CD14-positive monocyte (primary cell): Measurements from ENCODE around the gene RPRM. TPM values are rescaled to one million over a fixed set of nuclear protein-coding genes. Genes with fewer than 3 reads are reported as not detected.
"Not testable (repeated sequence)": the region's sequence is repeated elsewhere in the genome, so short reads cannot be mapped to it uniquely, and the experiment has no call there.

Experiments
- DNase-seq, 3 donors: peaks; one replicate each; pipeline ENCODE4 v3.0.0-alpha.2; 2011 to 2022
- H2AFZ ChIP-seq: 2 replicates; pipeline ENCODE4 v1.6.0; 2012; ENCODE audit warnings: mild to moderate bottlenecking, low read depth, low read length, inconsistent platforms; ENCODE audit not compliant: insufficient read depth, poor library complexity, severe bottlenecking
- H3K27ac ChIP-seq, 2 donors: 1 replicate in 1 of 2; 2 replicates in 1 of 2; pipeline ENCODE4 v1.5.1; 2012 to 2013; ENCODE audit warnings: low read length in 2 of 2, control low read depth in 1 of 2, inconsistent platforms in 1 of 2, low read depth in 1 of 2, mild to moderate bottlenecking in 1 of 2
- H3K27me3 ChIP-seq, 2 donors: one replicate each; pipeline versions ENCODE4 v1.6.0 to v1.6.1; 2011 to 2013; ENCODE audit warnings: low read length in 2 of 2; ENCODE audit not compliant: control insufficient read depth in 2 of 2, insufficient read depth in 2 of 2
- H3K36me3 ChIP-seq, 2 donors: replicated peaks in 1 of 2; 1 replicate in 1 of 2; 2 replicates in 1 of 2; pipeline versions ENCODE4 v1.5.1 to v1.6.1; 2012 to 2013; ENCODE audit warnings: low read length in 2 of 2, control low read depth in 1 of 2, inconsistent platforms in 1 of 2, mild to moderate bottlenecking in 1 of 2; ENCODE audit not compliant: insufficient read depth in 2 of 2, control insufficient read depth in 1 of 2
- H3K4me1 ChIP-seq, 2 donors: 1 replicate in 1 of 2; 2 replicates in 1 of 2; pipeline versions ENCODE4 v1.5.1 to v1.6.1; 2012 to 2013; ENCODE audit warnings: low read length in 2 of 2, control low read depth in 1 of 2, inconsistent platforms in 1 of 2, mild to moderate bottlenecking in 1 of 2, moderate library complexity in 1 of 2; ENCODE audit not compliant: insufficient read depth in 2 of 2, control insufficient read depth in 1 of 2
- H3K4me2 ChIP-seq: replicated peaks from 2 replicates; pipeline ENCODE3; 2012; ENCODE audit warnings: low read length, moderate library complexity, mild to moderate bottlenecking; ENCODE audit not compliant: poor library complexity, severe bottlenecking; ENCODE audit errors: extremely low read depth
- H3K4me3 ChIP-seq, 3 experiments: fragments of 200-600 bp in 1 of 3; sonication (generic) in 1 of 3; replicated peaks in 1 of 3; 1 replicate in 2 of 3; 2 replicates in 1 of 3; pipeline ENCODE4 v1.5.1; 2011 to 2013; ENCODE audit warnings: low read length in 3 of 3, mild to moderate bottlenecking in 3 of 3, control low read depth in 2 of 3, low read depth in 2 of 3, inconsistent platforms in 1 of 3, moderate library complexity in 1 of 3
- H3K79me2 ChIP-seq: 2 replicates; pipeline ENCODE4 v1.6.0; 2012; ENCODE audit warnings: mild to moderate bottlenecking, control low read depth, inconsistent platforms, low read length, moderate library complexity; ENCODE audit not compliant: insufficient read depth
- H3K9ac ChIP-seq: 2 replicates; pipeline ENCODE4 v1.6.0; 2017; ENCODE audit warnings: low read length, mild to moderate bottlenecking; ENCODE audit not compliant: insufficient read depth, poor library complexity, severe bottlenecking
- H3K9me3 ChIP-seq, 2 donors: replicated peaks in 1 of 2; 1 replicate in 1 of 2; 2 replicates in 1 of 2; pipeline versions ENCODE4 v1.5.1 to v1.6.1; 2012 to 2013; ENCODE audit warnings: low read length in 2 of 2, control low read depth in 1 of 2; ENCODE audit not compliant: control insufficient read depth in 1 of 2, insufficient read depth in 1 of 2
- H4K20me1 ChIP-seq: 2 replicates; pipeline ENCODE4 v1.6.0; 2012; ENCODE audit warnings: mild to moderate bottlenecking, low read length, control low read depth, moderate library complexity; ENCODE audit not compliant: insufficient read depth
- H3K27ac Mint-ChIP-seq, 7 donors: one replicate each; pipeline ENCODE4 v1.8.0; 2020; ENCODE audit warnings: mild to moderate bottlenecking in 7 of 7, mixed read lengths in 7 of 7, moderate library complexity in 6 of 7, inconsistent platforms in 2 of 7
- H3K27me3 Mint-ChIP-seq, 3 donors: one replicate each; pipeline ENCODE4 v1.8.0; 2021 to 2022; ENCODE audit warnings: low read depth in 3 of 3, mild to moderate bottlenecking in 3 of 3, mixed read lengths in 3 of 3, moderate library complexity in 3 of 3, inconsistent platforms in 1 of 3
- H3K36me3 Mint-ChIP-seq, 2 donors: one replicate each; pipeline ENCODE4 v1.8.0; 2020; ENCODE audit warnings: mixed read lengths in 2 of 2, inconsistent platforms in 1 of 2, mild to moderate bottlenecking in 1 of 2
- H3K4me1 Mint-ChIP-seq: one replicate; pipeline ENCODE4 v1.8.0; 2020; ENCODE audit warnings: mild to moderate bottlenecking, mixed read lengths
- H3K4me3 Mint-ChIP-seq, 2 donors: one replicate each; pipeline ENCODE4 v1.8.0; 2020; ENCODE audit warnings: mild to moderate bottlenecking in 2 of 2, mixed read lengths in 2 of 2, moderate library complexity in 1 of 2
- H3K9me3 Mint-ChIP-seq, 7 donors: one replicate each; pipeline ENCODE4 v1.8.0; 2020 to 2022; ENCODE audit warnings: mixed read lengths in 7 of 7, mild to moderate bottlenecking in 6 of 7, moderate library complexity in 6 of 7, inconsistent platforms in 2 of 7
- WGBS: methylation state at CpG from one replicate; pipeline ENCODE4 v1.1.5; 2013; ENCODE audit warnings: missing lambda C conversion rate; ENCODE audit not compliant: insufficient coverage; 5-methylcytosine and 5-hydroxymethylcytosine counted together
- intact Hi-C, 2 donors: fragments of 100-400 bp; cut with micrococcal nuclease; formaldehyde crosslinking; loops; one replicate each; pipeline versions ENCODE4 v1.15.0 to v1.15.1; 2023
- polyA plus RNA-seq, 3 donors: library from polyadenylated mRNA; depleted of rRNA in 1 of 3; unstranded in 2 of 3; stranded (reverse) in 1 of 3; fragments of 300-500 nt in 2 of 3; fragments of >200 nt in 1 of 3; fragmentation: Illumina TruSeq in 2 of 3; gene quantifications; 1 replicate in 2 of 3; 2 replicates in 1 of 3; pipeline ENCODE4 v1.2.3, GENCODE V29; 2012 to 2021
- TF ChIP-seq, protein P1 (sequence below): fragments of 200-600 bp; IDR thresholded peaks from one replicate; pipeline ENCODE4 v1.8.0; 2022; ENCODE audit warnings: antibody characterized with exemption, mild to moderate bottlenecking

RPRM gene
- polyA plus RNA-seq, 3 donors: not detected

DNA sequence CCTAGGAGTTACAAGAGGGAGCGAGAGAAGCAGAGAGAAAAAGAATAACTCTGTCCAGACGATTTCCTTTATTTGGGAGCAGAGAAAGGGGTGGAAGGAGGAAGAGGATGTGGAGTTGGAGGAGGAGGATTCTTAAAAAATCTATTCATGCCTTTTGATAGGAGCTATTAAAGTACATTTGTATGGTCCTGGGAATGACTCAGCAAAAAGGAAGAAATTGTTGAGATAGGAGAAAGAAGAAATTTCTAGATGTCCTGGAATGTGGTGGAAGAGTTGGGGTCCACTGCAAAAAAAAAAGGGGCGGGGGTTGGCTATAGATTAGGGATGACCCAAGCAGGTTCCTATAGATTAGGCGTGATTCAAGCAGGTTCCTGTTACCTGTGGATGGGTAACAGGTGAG lies 32.4 kb upstream of the RPRM start:
- Histone ChIP-seq H4K20me1 (no peaks in the 10 kb centered on the region), H3K79me2 (no peaks in the 10 kb centered on the region), H3K27ac (no peak overlapping the region), H3K4me3 (no peak overlapping the region), H3K27me3 (no peaks in the 10 kb centered on the region), H3K36me3 (no peaks in the 10 kb centered on the region), H3K4me2 (no peak overlapping the region), H3K9me3 (peaks cover 11 to 21% of the 10 kb centered on the region in 2 donors), H3K9ac (no peak overlapping the region), H3K4me1 (no peaks in the 10 kb centered on the region), H2AFZ (no peak overlapping the region)
- H3K4me1 Mint-ChIP-seq: no peaks in the 10 kb centered on the region
- H3K27ac Mint-ChIP-seq: no peak overlapping the region
- WGBS: 83% methylated on average over 3 of the region's 4 CpGs
- H3K36me3 Mint-ChIP-seq: no peaks in the 10 kb centered on the region
- peaks cover 5 to 22% (median 14%) of the 10 kb centered on the region in 7 donors for H3K9me3 Mint-ChIP-seq
- intact Hi-C loops: no loop called here
- H3K27me3 Mint-ChIP-seq: peaks cover 0 to 1% (median 0%) of the 10 kb centered on the region in 3 donors
- no peak overlapping the region for H3K4me3 Mint-ChIP-seq
- TF ChIP-seq, protein P1, sequence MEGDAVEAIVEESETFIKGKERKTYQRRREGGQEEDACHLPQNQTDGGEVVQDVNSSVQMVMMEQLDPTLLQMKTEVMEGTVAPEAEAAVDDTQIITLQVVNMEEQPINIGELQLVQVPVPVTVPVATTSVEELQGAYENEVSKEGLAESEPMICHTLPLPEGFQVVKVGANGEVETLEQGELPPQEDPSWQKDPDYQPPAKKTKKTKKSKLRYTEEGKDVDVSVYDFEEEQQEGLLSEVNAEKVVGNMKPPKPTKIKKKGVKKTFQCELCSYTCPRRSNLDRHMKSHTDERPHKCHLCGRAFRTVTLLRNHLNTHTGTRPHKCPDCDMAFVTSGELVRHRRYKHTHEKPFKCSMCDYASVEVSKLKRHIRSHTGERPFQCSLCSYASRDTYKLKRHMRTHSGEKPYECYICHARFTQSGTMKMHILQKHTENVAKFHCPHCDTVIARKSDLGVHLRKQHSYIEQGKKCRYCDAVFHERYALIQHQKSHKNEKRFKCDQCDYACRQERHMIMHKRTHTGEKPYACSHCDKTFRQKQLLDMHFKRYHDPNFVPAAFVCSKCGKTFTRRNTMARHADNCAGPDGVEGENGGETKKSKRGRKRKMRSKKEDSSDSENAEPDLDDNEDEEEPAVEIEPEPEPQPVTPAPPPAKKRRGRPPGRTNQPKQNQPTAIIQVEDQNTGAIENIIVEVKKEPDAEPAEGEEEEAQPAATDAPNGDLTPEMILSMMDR: no peak
- no peak for DNase-seq

DNA sequence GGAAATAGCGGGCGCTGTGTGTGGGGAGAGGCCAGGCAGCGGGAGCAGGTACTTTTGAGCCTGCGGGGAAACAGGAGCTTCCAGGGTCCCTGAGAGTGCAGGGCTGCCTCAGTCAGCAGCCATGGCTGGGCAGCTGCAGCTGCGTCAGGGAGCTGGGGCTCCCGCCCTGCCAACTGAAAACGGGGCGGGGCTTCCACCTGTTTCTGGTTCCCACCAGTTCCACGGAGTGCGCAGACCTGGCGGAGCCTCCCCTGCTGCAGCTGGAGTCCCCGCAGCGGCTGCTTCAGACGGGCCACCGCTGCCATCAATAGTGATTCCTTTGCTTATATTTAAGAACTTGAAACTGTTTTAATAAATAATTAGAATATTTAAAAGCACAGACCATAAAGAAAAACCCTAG lies 30.6 kb upstream of the RPRM start:
- no peaks in the 10 kb centered on the region for H3K4me1 Mint-ChIP-seq
- H3K4me3 Mint-ChIP-seq: no peak overlapping the region
- Histone ChIP-seq H3K4me2 (no peak overlapping the region), H3K27me3 (no peaks in the 10 kb centered on the region), H3K27ac (no peak overlapping the region), H4K20me1 (no peaks in the 10 kb centered on the region), H3K79me2 (no peaks in the 10 kb centered on the region), H3K4me3 (no peak overlapping the region), H3K4me1 (no peaks in the 10 kb centered on the region), H3K9me3 (peaks cover 11 to 21% of the 10 kb centered on the region in 2 donors), H2AFZ (no peak overlapping the region), H3K36me3 (no peaks in the 10 kb centered on the region), H3K9ac (no peak overlapping the region)
- TF ChIP-seq, protein P1: no peak
- peaks cover 5 to 25% (median 15%) of the 10 kb centered on the region in 7 donors for H3K9me3 Mint-ChIP-seq
- H3K27me3 Mint-ChIP-seq: peaks cover 0 to 1% (median 0%) of the 10 kb centered on the region in 3 donors
- DNase-seq: no peak
- intact Hi-C loops: no loop called here
- WGBS: 88% methylated on average over 9 of the region's 15 CpGs
- H3K27ac Mint-ChIP-seq: no peak overlapping the region
- no peaks in the 10 kb centered on the region for H3K36me3 Mint-ChIP-seq

- H3K27me3 ChIP-seq, H3K36me3 ChIP-seq, H4K20me1 ChIP-seq, H3K4me2 ChIP-seq, H3K4me3 Mint-ChIP-seq, intact Hi-C loops, H3K36me3 Mint-ChIP-seq, H2AFZ ChIP-seq, H3K27ac ChIP-seq, H3K4me1 ChIP-seq, H3K4me3 ChIP-seq, H3K27ac Mint-ChIP-seq, H3K79me2 ChIP-seq, H3K4me1 Mint-ChIP-seq, DNase-seq, H3K9ac ChIP-seq, H3K27me3 Mint-ChIP-seq: not testable (repeated sequence)
- peaks cover 11 to 21% of the 10 kb centered on the region in 2 donors for H3K9me3 ChIP-seq
- peaks cover 5 to 25% (median 15%) of the 10 kb centered on the region in 7 donors for H3K9me3 Mint-ChIP-seq
Measured at GRCh38 chr2:153506499-153506898, 27.9 kb upstream of the RPRM start.
